Esophagus squamous epithelium (tissue), 4 donors: ENCODE data around the gene CACNA2D2.

Experiments
- CTCF ChIP-seq, 6 experiments: fragments of 450-650 bp in 4 of 6; fragments of 200-600 bp in 2 of 6; sonication (generic) in 2 of 6; IDR thresholded peaks; one replicate each; pipeline ENCODE4 v1.5.1; 2016 to 2019; ENCODE audit warnings: antibody characterized with exemption in 6 of 6, mild to moderate bottlenecking in 4 of 6, moderate library complexity in 4 of 6
- POLR2A ChIP-seq, 4 donors: fragments of 450-650 bp; IDR thresholded peaks; one replicate each; pipeline ENCODE4 v1.6.1; 2017; ENCODE audit warnings: antibody characterized with exemption in 4 of 4, mild to moderate bottlenecking in 4 of 4, moderate library complexity in 3 of 4

GRCh38 chr3:50536471-50537180 lies 33.2 kb upstream of the CACNA2D2 start:
- no peak for TF ChIP-seq POLR2A (IDR thresholded peaks at IDR 0.05)
- no peak for TF ChIP-seq CTCF (IDR thresholded peaks at IDR 0.05)
